NCI-H1436 treated with DMSO at 0.1 percent for 48 hours (cell line): ENCODE measurements around the gene CD79A.

Experiments used
- DNase-seq: peaks from one replicate; lab custom pipeline; 2025; lab: John Stamatoyannopoulos, UW

The CD79A gene

GRCh38 chr19:41918653-41919244, 41.7 kb downstream of the CD79A start:
- DNase-seq, result no peak

GRCh38 chr19:41919948-41920712, 43.1 kb downstream of the CD79A start:
- DNase-seq, result no peak

- no peak for DNase-seq
Observed at GRCh38 chr19:41920882-41921576, 44.0 kb downstream of the CD79A start.

GRCh38 chr19:41921577-41922576, 44.8 kb downstream of the CD79A start:
- no peak for DNase-seq

GRCh38 chr19:41922585-41922984, 45.5 kb downstream of the CD79A start:
- no peak for DNase-seq

- DNase-seq, result no peak
Observed at GRCh38 chr19:41923045-41923788, 46.1 kb downstream of the CD79A start.

- DNase-seq, result no peak
Observed at GRCh38 chr19:41924151-41925145, 47.4 kb downstream of the CD79A start.

- no peak for DNase-seq
Observed at GRCh38 chr19:41925208-41926003, 48.3 kb downstream of the CD79A start.

GRCh38 chr19:41926028-41926762, 49.1 kb downstream of the CD79A start:
- DNase-seq, result no peak

GRCh38 chr19:41926763-41927496, 49.9 kb downstream of the CD79A start:
- DNase-seq, result no peak

GRCh38 chr19:41927497-41928192, 50.6 kb downstream of the CD79A start:
- DNase-seq, result no peak

GRCh38 chr19:41928221-41928683, 51.2 kb downstream of the CD79A start, which contains the start of gene ERFL:
ERFL (minus strand) TSS chr19:41928449; CDS start chr19:41912919, 15,530 bp downstream.
- no peak for DNase-seq

GRCh38 chr19:41928754-41929535, 51.9 kb downstream of the CD79A start:
- no peak for DNase-seq

GRCh38 chr19:41929536-41930071, 52.5 kb downstream of the CD79A start:
- no peak for DNase-seq

- DNase-seq, result no peak
Observed at GRCh38 chr19:41930322-41930722, 53.2 kb downstream of the CD79A start.
